Chondrocyte (in vitro differentiated cells): ENCODE data around the gene MTHFD1L. TPM values are rescaled to one million over a fixed set of nuclear protein-coding genes. Genes with fewer than 3 reads are reported as not detected.

Source experiments
- DNase-seq: peaks from one replicate; pipeline ENCODE4 v3.0.0; 2021; ENCODE audit warnings: mixed read lengths, low spot score
- H3K27ac Mint-ChIP-seq: one replicate; pipeline ENCODE4 v1.8.0; 2021; ENCODE audit warnings: mild to moderate bottlenecking, moderate library complexity, mixed read lengths; ENCODE audit not compliant: unreplicated experiment
- H3K27me3 Mint-ChIP-seq: 2 replicates; pipeline ENCODE4 v1.8.0; 2021; ENCODE audit warnings: low read depth, mixed read lengths
- H3K36me3 Mint-ChIP-seq: 2 replicates; pipeline ENCODE4 v1.8.0; 2021; ENCODE audit warnings: low read depth, mixed read lengths
- H3K4me1 Mint-ChIP-seq: 2 replicates; pipeline ENCODE4 v1.8.0; 2021; ENCODE audit warnings: low read depth, mild to moderate bottlenecking, mixed read lengths
- H3K4me3 Mint-ChIP-seq: one replicate; pipeline ENCODE4 v1.8.0; 2021; ENCODE audit warnings: mild to moderate bottlenecking, moderate library complexity, mixed read lengths; ENCODE audit not compliant: unreplicated experiment
- H3K9me3 Mint-ChIP-seq: 2 replicates; pipeline ENCODE4 v1.8.0; 2021; ENCODE audit warnings: low read depth, mixed read lengths
- CTCF ChIP-seq: fragments of 200-600 bp; sonication (generic); IDR thresholded peaks from 2 replicates; pipeline ENCODE4 v1.5.0; 2021; ENCODE audit warnings: antibody characterized with exemption, mild to moderate bottlenecking, moderate library complexity
- total RNA-seq: library from RNA; stranded (reverse); gene quantifications from 3 replicates; pipeline ENCODE4 v1.2.1, GENCODE V29; 2021

Gene MTHFD1L
- total RNA-seq, 1 donor from 2014 or later = 93.7 TPM

- Mint-ChIP-seq H3K36me3 (no peaks in the 10 kb centered on the region), H3K4me3 (no peak overlapping the region), H3K27me3 (no peaks in the 10 kb centered on the region), H3K27ac (no peak overlapping the region), H3K9me3 (peaks cover 7% of the 10 kb centered on the region), H3K4me1 (peaks cover 9% of the 10 kb centered on the region)
- no peak for TF ChIP-seq CTCF
- DNase-seq = peak; percentile 26
Measured at GRCh38 chr6:151139524-151139923, 274.0 kb downstream of the MTHFD1L start.

- no peak for TF ChIP-seq CTCF
- no peaks in the 10 kb centered on the region for H3K27me3 Mint-ChIP-seq
- DNase-seq = no peak
- no peaks in the 10 kb centered on the region for H3K36me3 Mint-ChIP-seq
- H3K4me1 Mint-ChIP-seq = peaks cover 9% of the 10 kb centered on the region
- H3K4me3 Mint-ChIP-seq = no peak overlapping the region
- no peak overlapping the region for H3K27ac Mint-ChIP-seq
- H3K9me3 Mint-ChIP-seq = peaks cover 3% of the 10 kb centered on the region
Measured at GRCh38 chr6:151140767-151141166, 275.3 kb downstream of the MTHFD1L start.

DNA sequence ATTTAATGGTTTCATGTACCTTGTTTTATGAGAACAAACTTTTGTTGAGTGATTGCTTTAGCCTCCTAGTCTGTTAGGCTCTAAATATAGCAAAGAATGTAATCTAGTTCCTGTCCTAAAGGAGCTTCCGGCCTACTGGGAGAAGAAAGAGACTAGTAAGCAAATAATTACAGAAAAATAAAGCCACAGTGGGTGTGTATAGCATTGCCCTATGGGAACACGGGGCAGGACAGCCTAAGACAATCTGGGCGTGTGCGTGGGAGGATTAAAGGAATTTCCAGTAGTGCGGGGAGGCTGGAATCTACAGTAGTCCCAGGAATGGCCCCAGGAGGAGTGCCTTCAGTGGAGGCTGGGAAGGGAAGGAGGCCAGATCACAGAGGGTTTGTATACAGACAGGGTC is 276.2 kb downstream of the MTHFD1L start:
- no peak for TF ChIP-seq CTCF
- Mint-ChIP-seq H3K27me3 (no peaks in the 10 kb centered on the region), H3K9me3 (peaks cover 6% of the 10 kb centered on the region), H3K4me1 (peaks cover 9% of the 10 kb centered on the region), H3K36me3 (no peaks in the 10 kb centered on the region), H3K4me3 (no peak overlapping the region), H3K27ac (peak overlapping the region; percentile 57)
- DNase-seq = no peak

DNA sequence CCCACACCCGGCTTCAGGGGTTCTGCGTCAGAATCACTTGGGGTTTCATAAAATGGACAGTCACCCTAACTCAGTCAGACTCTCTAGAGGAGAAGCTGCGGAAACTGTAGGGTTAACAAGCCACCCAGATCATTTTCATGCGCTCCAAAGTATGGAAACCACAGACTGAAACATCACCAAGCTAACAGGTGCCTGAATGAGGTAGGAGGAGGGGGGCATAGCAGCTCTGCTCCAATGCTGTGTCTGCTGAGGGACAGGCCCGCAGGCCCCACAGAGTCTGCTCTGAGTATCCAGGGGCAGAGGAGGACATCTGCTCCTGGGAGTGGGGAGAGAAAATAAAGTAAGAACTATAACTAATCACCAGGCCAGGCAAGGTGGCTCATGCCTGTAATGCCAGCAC is 277.2 kb downstream of the MTHFD1L start:
- no peak for DNase-seq
- Mint-ChIP-seq H3K27ac (no peak overlapping the region), H3K4me3 (no peak overlapping the region), H3K27me3 (no peaks in the 10 kb centered on the region), H3K36me3 (no peaks in the 10 kb centered on the region), H3K4me1 (peaks cover 9% of the 10 kb centered on the region), H3K9me3 (peaks cover 7% of the 10 kb centered on the region)
- no peak for TF ChIP-seq CTCF

- no peaks in the 10 kb centered on the region for H3K36me3 Mint-ChIP-seq
- no peak overlapping the region for H3K4me3 Mint-ChIP-seq
- TF ChIP-seq CTCF = no peak
- H3K4me1 Mint-ChIP-seq = peaks cover 9% of the 10 kb centered on the region
- DNase-seq = no peak
- peak overlapping the region; percentile 45 for H3K27ac Mint-ChIP-seq
- H3K27me3 Mint-ChIP-seq = no peaks in the 10 kb centered on the region
- H3K9me3 Mint-ChIP-seq = peaks cover 7% of the 10 kb centered on the region
Measured at GRCh38 chr6:151143337-151143736, 277.8 kb downstream of the MTHFD1L start.
